Activated CD8-positive, alpha-beta memory T cell treated with anti-CD3 and anti-CD28 coated beads for 4 hours (primary cell): ENCODE results near the gene SMARCAL1.
"Not testable (repeated sequence)": the region's sequence is repeated elsewhere in the genome, so short reads cannot be mapped to it uniquely, and the experiment has no call there.

ENCODE experiments used
- DNase-seq, 2 donors: peaks; one replicate each; pipeline ENCODE4 v3.0.0-alpha.2; 2020; ENCODE audit warnings: low read depth in 2 of 2

SMARCAL1 gene

GRCh38 chr2:216412022-216412999 is at the start of gene SMARCAL1:
Gene SMARCAL1 (plus strand): TSS chr2:216412484. CDS start chr2:216414705, 2,221 bp downstream.
- DNase-seq = peak; percentile 96 to 97

GRCh38 chr2:216362730-216363129 is 49.6 kb upstream of the SMARCAL1 start:
- DNase-seq = no peak

- DNase-seq = no peak
Observed at GRCh38 chr2:216363221-216363620, 49.1 kb upstream of the SMARCAL1 start.

GRCh38 chr2:216365518-216365917 is 46.8 kb upstream of the SMARCAL1 start:
- no peak for DNase-seq

- no peak for DNase-seq
Observed at GRCh38 chr2:216366777-216367471, 45.4 kb upstream of the SMARCAL1 start.

- DNase-seq = no peak
Observed at GRCh38 chr2:216369821-216370220, 42.5 kb upstream of the SMARCAL1 start.

GRCh38 chr2:216370961-216371712 is 41.1 kb upstream of the SMARCAL1 start:
- DNase-seq = no peak

- peak; percentile 23 to 36 for DNase-seq
Observed at GRCh38 chr2:216371721-216372702, 40.3 kb upstream of the SMARCAL1 start, which contains the start of gene MARCHF4. Gene MARCHF4 (minus strand): TSS chr2:216372483. CDS start chr2:216370260, 2,223 bp downstream.

- DNase-seq = no peak
Observed at GRCh38 chr2:216372761-216373291, 39.5 kb upstream of the SMARCAL1 start.

GRCh38 chr2:216373896-216374295 is 38.4 kb upstream of the SMARCAL1 start:
- no peak for DNase-seq

GRCh38 chr2:216375286-216375685 is 37.0 kb upstream of the SMARCAL1 start:
- no peak for DNase-seq

- no peak for DNase-seq
Observed at GRCh38 chr2:216379977-216380376, 32.3 kb upstream of the SMARCAL1 start.

- DNase-seq = not testable (repeated sequence)
Observed at GRCh38 chr2:216384409-216384808, 27.9 kb upstream of the SMARCAL1 start.

GRCh38 chr2:216385478-216385877 is 26.8 kb upstream of the SMARCAL1 start:
- DNase-seq = no peak

- no peak for DNase-seq
Observed at GRCh38 chr2:216387262-216387661, 25.0 kb upstream of the SMARCAL1 start.

- peak in 1 of 2 donors; percentile 11 for DNase-seq
Observed at GRCh38 chr2:216388046-216388884, 24.0 kb upstream of the SMARCAL1 start.

- DNase-seq = no peak
Observed at GRCh38 chr2:216389570-216389969, 22.7 kb upstream of the SMARCAL1 start.

- DNase-seq = no peak
Observed at GRCh38 chr2:216391401-216391800, 20.9 kb upstream of the SMARCAL1 start.

- no peak for DNase-seq
Observed at GRCh38 chr2:216392018-216392562, 20.2 kb upstream of the SMARCAL1 start.
